Measurements from ENCODE around the gene BLTP3B. TPM values are rescaled to one million over a fixed set of nuclear protein-coding genes. Genes with fewer than 3 reads are reported as not detected.

BLTP3B gene
- polyA plus RNA-seq, 1 of the 3 experiments (the other 2 are of a cell fraction): 5.8 TPM

- no peak for TF ChIP-seq YY1 (IDR thresholded peaks at IDR 0.05; ENCODE audit: low read depth)
- TF ChIP-seq FOXM1 (IDR thresholded peaks at IDR 0.05; ENCODE audit: low read depth): no peak
- no peak for TF ChIP-seq RAD21 (IDR thresholded peaks at IDR 0.05; ENCODE audit: low read length)
- no peak for TF ChIP-seq RFX5 (IDR thresholded peaks at IDR 0.05; ENCODE audit: low read length)
Observed at GRCh38 chr12:100101000-100101399, 41.7 kb downstream of the BLTP3B start (continued).

Small RNAs within 50 kb of the gene (small RNA-seq; reads per million reads assigned to genes)
- gene MIR1827 (0 reads per million in 7 experiments), gene RN7SL176P (0 reads per million in 7 experiments)

Other genes with a start within 250 kb of the BLTP3B start
- gene ANKS1B, start 157.9 kb downstream of the BLTP3B start, polyA plus RNA-seq (2012; rRNA removed): 1.8 and 2.3 TPM in 2 replicates
- gene ACTR6, start 57.9 kb upstream of the BLTP3B start, polyA plus RNA-seq (2012; rRNA removed): 20.6 and 21.5 TPM in 2 replicates
- 0.76 and 1.7 TPM in 2 replicates for gene DEPDC4, start 124.2 kb upstream of the BLTP3B start, polyA plus RNA-seq (2012; rRNA removed)
- 7.5 and 9.7 TPM in 2 replicates for gene SCYL2, start 124.3 kb upstream of the BLTP3B start, polyA plus RNA-seq (2012; rRNA removed)
- gene SLC17A8, start 214.2 kb upstream of the BLTP3B start, polyA plus RNA-seq (2012; rRNA removed): 0.11 TPM in 1 of 2 replicates, not detected in the other

All from SK-N-SH (cell line).